SK-MEL-5 (cell line): ENCODE measurements around the gene ADAMTS20. TPM values are rescaled to one million over a fixed set of nuclear protein-coding genes. Genes with fewer than 3 reads are reported as not detected.

Source experiments
- DNase-seq: peaks from one replicate; pipeline ENCODE4 v3.0.0-alpha.2; 2016; ENCODE audit warnings: low read depth, low spot score
- in situ Hi-C: cut with HindIII; loops from 2 replicates; pipeline ENCODE4 v1.10.0; 2016; ENCODE audit warnings: low sequenced_read_pairs, high pct_unique_total_duplicates, low pct_unique_long_range_greater_than_20kb
- total RNA-seq: library from RNA; depleted of rRNA; stranded (reverse); fragments of >200 nt; shearing (Covaris generic); gene quantifications from 2 replicates; pipeline ENCODE4 v1.2.3, GENCODE V29; 2014

Gene ADAMTS20
- total RNA-seq, 1 experiment from 2014 or later, result 0.18 TPM

DNA sequence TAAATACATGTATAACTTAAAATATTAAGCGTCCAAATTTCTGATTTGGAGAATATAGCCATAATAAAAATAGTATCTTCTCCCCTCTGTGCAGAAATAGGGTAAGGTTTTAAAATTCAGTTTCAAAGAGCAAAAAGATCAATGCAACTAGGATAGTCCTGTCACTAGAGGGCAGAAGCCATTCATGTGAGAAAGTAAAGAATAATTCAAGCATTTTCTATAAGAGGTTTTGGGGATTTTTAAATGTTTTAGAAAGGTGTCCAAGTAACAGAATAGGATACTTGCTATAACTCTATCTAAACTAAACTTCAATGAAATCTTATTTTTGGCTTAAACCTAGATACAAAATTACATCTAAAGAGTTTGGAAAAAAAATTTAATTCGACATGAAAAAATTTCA is 50.3 kb downstream of the ADAMTS20 start:
- DNase-seq, result peak; percentile 66
- in situ Hi-C loops, result no loop called here

DNA sequence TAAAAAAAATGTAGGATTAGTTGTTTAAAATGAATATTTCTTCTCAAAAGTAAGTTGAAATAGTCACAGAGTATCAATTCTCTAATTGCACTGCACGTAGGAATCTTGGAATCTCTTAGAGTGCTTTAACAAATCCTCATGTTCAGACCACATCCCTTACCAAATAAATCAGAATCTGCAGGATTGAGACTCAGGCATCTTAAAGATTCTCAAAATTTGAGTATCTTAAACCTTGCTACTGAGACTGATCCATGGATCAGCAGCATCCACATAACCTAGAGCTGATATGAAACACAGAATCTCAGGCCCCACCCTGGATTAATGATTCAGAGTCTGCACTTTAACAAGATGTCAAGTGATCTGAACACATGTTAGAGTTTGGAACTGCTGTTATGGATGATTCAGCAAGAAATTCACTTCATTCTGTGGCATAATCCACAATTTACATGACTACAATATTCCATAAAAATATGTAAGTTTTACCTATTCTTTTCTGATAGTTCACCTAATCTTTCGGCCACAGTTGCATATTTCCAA is 58.7 kb downstream of the ADAMTS20 start:
- in situ Hi-C loops, result no loop called here
- DNase-seq, result no peak

DNA sequence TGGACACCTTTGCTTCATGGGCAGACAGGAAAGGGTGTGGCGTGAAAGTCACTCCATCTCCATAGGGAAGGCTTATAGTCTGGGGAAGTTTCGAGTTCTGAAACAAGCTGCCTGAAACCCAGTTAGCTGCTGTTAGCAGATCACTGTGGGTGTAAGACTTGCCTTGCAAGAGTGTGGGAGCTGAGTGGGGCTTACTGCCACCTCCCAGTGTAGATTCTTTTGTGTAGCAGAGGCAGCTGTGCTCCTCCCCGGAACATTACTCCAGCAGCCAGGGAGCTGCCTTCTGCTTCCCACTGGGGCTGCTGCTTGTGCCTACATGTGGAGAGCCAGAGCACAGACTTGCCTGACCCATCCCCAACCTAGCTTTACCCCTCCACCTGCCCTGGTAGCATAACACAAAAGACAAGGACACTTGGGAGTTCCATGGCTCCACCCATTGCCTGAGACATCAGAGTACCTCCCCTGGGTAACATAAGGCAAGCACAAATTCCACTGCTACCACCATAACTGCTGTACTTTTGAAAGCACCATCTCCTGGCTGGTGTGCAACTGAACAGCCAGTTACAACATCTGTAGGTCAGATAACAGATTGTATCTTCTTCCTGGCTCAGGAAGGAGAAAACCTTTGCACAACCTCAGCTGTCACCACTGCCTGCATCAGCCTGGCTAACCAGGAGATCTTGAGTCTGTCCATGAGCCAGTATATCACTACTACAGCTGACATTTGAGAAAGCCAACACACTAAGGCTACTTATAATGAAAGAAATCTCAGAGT is 69.5 kb downstream of the ADAMTS20 start:
- in situ Hi-C loops, result no loop called here
- no peak for DNase-seq

DNA sequence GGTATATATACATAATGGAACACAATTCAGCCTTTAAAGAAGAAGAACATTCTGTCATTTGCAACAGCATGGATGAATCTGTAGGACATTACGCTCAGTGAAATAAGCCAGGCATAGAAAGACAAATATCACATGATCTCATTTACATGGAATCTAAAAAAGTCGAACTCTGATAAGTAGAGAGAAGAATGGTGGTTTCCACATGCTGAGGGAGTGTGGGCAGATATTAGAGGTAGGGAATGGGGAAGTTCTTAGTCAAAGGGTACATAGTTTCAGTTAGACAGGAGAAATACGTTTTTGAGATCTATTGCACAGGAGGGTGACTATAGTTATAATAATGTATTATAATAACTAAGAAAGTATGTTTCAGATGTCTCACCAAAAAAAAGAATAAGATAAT is 71.4 kb downstream of the ADAMTS20 start:
- no peak for DNase-seq
- in situ Hi-C loops, result no loop called here

DNA sequence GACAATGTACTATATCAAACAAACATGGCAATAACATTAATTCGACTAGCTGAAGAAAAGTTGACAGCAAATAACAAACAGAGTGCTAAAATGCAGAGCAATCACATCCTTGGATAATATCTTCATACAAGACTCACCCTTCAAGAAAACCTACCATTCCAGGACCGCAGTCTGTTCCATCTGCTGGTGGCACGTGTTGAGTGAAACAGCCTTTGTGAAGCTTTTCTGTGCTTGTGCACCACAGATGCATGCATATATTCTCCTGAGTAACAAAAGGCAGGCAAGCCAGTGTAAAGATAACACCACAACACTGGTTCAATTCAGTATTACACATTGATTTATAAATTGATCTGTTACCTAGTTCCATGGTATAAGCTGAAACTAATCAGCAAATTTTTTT is 89.3 kb downstream of the ADAMTS20 start:
- in situ Hi-C loops, result no loop called here
- no peak for DNase-seq

DNA sequence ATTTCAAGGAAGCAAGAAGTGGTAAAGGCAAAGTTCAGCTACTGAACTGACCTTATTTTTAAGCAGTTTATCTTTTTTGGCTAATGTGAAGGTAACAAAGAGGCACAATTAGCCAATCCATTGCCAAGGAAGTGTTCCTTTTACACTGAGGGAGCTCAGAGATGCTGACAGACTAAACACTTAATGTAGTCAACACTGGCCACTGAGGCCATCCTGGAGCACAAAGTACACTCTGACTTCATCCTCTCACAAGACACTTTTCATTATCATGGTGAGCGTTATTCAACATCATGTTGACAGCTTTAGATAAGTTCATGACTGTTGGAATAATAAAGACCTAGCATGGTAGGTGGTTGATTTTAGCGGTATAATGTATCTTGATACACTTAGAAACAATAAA is 89.9 kb downstream of the ADAMTS20 start:
- in situ Hi-C loops, result no loop called here
- no peak for DNase-seq

DNA sequence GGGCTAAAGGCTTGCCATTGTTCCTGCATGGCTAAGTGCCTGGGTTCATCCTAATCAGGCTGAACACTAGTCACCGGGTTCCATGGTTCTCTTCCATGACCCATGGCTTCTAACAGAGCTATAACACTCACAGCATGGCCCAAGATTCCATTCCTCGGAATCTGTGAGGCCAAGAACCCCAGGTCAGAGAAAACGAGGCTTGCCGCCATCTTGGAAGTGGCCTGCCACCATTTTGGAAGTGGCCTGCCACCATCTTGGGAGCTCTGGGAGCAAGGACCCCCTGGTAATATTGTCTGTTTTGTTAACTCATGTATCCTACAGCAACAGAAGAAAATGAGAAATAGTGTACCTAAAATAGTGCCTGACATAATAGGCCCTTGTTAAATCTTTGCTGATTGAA is 92.7 kb downstream of the ADAMTS20 start:
- in situ Hi-C loops, result no loop called here
- DNase-seq, result no peak

DNA sequence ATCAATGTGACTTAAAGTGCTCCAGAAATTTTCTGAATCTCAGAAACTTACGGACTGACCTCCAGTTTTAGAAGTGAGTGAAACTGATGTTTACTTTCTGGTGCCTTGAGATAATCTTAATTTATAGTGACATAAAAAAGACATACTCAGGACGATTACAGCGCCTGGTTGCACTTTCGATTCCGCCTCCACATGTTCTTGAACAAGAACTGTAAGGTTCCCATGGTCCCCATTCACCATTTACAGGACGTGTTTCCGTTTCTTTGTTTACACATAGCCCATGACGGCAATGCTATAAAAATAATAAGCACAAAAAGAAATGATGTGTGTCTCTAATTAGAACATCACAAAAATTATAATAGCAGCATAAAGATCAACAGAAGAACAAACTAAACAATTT is 98.2 kb downstream of the ADAMTS20 start:
- peak; percentile 62 for DNase-seq
- in situ Hi-C loops, result no loop called here

DNA sequence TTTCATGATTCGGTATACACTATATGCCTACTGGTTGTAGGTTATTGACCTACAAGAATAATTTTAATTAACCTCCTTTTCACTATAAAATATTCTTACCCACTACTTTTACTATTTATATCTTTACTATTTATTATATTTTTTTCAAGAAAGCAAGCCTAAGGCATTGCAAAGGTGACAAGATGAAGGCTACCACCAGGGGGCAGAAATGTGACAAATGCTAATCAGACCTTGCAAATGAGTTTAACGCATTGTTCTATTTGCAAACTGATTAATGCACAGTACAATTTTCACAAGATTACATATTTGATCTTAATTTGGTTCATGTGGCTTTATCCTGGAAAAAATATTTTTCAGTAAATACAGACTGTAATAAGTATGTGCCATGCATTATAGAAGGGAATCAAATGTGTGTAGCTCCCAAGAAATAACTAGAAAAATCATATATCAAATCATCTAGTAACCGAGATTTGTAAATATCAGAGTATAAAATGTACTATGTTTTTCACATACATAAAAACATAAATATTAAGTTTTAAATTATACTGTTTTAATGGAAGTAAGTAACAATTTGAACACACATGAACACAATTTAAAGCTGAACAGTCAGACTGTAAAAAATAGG is 107.0 kb downstream of the ADAMTS20 start:
- in situ Hi-C loops, result no loop called here
- peak; percentile 76 for DNase-seq

DNA sequence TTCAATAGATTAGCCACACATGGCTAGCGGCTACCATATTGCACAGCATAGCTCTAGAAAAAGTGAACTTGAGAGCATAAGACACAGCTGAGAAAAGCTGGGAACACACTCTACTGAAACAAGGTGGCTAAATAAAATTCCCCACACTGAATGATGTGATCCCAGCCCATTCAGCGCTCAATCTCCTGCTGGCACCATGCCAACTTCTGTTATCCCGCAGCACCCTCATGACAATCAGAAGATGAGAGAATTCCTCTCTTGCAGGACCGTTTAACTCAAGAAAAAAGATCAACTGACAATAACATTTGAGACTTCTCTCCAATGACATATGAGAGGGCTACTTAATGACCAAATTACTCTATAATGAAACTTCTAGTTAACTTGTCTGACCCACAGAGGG is 115.4 kb downstream of the ADAMTS20 start:
- DNase-seq, result no peak
- in situ Hi-C loops, result no loop called here

DNA sequence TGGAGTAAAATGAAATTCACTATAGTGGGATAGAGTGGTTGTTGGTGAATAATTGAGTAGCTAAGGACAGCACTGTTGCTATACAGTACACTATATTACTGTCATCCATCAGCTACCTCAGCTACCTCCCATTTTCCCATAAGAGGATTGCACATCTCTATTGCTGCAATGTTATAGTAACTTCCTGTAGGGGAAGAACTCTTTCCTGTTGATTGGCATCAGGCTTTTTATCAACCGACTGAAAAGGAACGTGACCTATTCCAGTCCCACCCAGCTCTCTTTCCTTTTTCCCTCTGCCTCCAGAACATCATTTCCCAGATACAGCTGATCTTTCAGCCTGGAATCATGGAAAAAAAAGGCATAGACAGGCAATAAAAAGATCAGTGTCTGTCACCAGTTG is 117.4 kb downstream of the ADAMTS20 start:
- in situ Hi-C loops, result no loop called here
- DNase-seq, result no peak

DNA sequence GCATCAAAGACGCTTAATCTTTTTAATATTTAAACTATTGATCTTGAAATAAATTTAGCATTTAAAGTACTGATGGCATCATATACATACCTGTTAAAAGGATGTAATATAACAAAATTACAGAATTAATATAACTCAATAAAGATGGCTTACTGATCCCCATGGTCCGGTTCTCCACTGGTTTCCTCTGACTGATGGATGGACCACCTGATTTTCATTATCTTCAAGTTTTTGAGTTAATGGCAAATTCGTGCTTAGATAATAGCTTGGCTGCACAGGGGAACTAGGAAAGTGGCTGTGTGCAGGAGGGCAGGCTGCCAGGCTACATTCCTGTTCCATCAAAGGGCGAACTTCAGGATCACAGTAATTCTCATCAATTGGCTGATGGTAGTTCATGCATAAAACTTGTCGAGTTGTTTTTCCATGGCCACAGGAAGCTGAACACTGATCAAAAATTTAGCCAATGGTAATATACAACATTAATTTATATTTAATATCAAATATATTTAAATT is 123.9 kb downstream of the ADAMTS20 start:
- in situ Hi-C loops, result no loop called here
- no peak for DNase-seq

DNA sequence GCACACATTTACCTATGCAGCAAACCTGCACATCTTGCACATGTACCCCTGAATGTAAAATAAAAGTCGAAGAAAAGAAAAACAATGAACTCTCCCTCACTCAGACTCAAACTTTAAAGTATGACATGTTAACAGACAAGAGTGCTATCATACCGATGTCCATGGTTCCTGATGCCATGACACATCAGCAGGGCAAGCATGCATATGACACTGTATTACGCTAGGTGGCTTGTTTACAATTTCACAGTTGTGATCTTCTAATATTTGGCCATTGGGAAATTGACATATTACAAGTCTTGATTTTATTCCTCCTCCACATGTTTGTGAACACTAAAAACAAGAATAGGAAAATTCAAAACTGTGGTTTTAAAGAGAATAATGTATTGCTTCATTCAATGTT is 126.6 kb downstream of the ADAMTS20 start:
- in situ Hi-C loops, result no loop called here
- no peak for DNase-seq

DNA sequence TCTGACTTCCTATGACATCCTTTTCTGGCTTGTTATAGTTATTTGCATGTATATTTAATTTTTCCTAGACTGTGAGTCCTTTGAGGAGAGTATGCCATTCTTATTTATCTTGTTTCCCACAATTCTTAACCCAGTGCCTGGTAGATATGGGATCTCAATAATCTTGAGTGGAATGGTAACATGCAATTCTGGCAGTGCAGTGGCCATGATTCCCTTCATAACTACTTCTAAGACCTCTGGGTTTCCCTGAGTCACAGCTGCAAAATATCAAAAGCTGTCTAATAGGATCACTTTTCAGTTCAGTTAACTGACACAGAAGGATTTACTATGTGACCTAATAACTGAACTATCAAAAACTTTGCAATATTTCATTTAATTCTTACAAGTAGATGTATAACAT is 135.0 kb downstream of the ADAMTS20 start:
- in situ Hi-C loops, result no loop called here
- DNase-seq, result no peak

DNA sequence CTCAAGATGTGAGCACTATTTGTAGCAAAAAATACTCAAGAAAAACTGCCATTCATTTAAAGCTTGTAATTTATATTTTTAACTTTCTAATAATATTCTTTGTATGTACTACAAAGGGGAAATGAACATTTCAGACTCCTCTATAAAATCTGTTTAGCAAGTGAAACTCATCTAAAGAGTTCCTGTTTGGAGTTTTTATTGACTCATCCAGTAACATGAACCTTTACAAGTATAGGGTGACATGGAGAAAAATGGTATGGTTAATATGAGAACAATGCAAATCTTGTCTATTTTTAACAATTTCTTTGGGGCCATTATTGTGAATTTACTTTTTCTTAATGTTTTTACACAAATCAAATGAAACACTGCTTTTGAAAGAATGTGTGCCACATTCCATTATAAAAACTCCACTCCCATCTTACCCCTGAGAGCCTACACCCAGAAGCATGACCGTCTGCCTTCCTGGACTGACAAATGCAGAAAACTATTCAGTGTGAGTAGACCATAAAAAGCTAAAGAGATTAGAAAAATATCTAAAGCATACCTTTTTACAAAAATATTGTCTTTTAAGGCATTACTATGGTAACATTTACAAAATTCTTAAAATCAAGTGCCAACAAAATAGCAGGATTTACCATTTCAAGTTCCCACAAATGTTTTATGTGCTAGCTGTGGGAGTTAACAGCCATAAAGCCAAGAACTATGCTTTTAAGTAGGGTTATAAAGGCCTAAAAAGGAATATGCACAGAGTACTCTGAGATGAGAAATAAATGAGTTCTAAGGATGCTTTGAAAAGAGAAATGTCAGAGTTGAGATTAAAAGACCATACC is 144.0 kb downstream of the ADAMTS20 start:
- in situ Hi-C loops, result no loop called here
- no peak for DNase-seq

DNA sequence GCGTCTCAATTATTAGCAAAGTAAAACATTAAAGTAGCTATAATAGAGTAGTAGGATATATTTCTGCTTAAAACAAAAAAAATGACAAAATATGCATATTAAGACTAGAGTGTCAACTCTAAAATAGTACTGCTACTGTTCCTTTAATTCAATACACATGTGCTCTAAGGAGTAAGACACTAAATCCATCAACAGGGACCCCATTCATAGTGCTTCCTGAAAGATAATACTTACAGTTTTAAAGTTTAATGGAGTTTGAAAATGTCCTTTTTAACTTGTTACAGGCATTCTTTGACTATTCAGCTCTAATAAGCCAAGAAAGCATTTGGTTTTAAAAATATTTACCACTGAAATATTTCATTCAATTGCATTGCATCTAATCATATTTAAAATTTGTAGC is 145.2 kb downstream of the ADAMTS20 start:
- in situ Hi-C loops, result no loop called here
- DNase-seq, result no peak

DNA sequence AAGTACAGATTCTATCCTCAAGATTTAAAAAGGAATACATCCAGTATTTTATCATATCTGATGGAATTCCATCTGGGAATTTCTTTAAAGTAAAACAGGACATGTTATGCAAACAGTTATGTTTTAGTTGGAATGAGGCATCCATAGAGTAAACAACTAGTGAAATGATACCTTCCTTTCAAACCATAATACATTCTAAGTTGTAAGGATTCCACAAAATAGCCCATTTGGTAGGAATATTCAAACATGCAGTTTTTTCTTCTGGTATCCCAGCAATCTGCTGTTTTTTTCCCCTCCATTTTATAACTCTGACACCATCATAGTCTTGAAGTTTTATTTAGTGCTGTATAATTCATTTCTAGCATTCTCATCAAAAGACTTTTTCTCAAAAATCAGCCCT is 149.6 kb downstream of the ADAMTS20 start:
- in situ Hi-C loops, result no loop called here
- DNase-seq, result no peak

DNA sequence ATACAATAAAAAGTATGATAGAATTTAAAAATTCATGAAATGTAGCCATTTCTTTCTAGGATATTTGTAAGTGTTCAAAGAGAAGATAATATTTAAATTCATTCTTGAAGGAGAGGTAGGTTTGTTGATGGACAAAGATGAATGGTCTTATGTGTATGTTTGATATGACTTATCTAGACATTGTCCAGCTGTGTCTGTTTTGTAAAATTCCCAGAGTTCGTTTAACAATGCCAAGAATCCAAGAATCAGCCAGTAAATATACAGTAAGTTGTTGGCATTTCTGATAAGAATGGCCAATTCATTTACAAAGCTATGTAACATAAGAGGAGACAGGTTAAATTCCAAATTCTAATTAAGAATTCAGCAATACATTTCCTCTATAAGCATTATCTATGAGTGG is 150.9 kb downstream of the ADAMTS20 start:
- DNase-seq, result no peak
- in situ Hi-C loops, result no loop called here
